Loucy (cell line): Measurements from ENCODE around the gene HSPA12A.

Experiments used
- CTCF ChIP-seq: fragments of 200-600 bp; sonication (generic); conservative IDR thresholded peaks from 2 replicates; pipeline ENCODE4 v1.5.1; 2014; ENCODE audit warnings: mild to moderate bottlenecking, antibody characterized with exemption, low read length
- EZH2phosphoT487 ChIP-seq: fragments of 200-600 bp; IDR thresholded peaks from 2 replicates; pipeline ENCODE4 v1.6.1; 2018; ENCODE audit warnings: antibody characterized with exemption, mild to moderate bottlenecking, moderate library complexity, borderline replicate concordance

GRCh38 chr10:116636385-116636784 lies 106.0 kb downstream of the HSPA12A start:
- TF ChIP-seq CTCF (no peak), EZH2phosphoT487 (no peak)
